Stimulated activated naive CD4-positive, alpha-beta T cell treated with Interleukin-2 at 50 U/mL for 16 hours (primary cell): ENCODE measurements around the gene UBE2G1.
"Not testable (repeated sequence)": the region's sequence is repeated elsewhere in the genome, so short reads cannot be mapped to it uniquely, and the experiment has no call there.

Experiments
- DNase-seq: peaks from one replicate; lab custom pipeline; 2025; lab: John Stamatoyannopoulos, UW

The UBE2G1 gene

DNA sequence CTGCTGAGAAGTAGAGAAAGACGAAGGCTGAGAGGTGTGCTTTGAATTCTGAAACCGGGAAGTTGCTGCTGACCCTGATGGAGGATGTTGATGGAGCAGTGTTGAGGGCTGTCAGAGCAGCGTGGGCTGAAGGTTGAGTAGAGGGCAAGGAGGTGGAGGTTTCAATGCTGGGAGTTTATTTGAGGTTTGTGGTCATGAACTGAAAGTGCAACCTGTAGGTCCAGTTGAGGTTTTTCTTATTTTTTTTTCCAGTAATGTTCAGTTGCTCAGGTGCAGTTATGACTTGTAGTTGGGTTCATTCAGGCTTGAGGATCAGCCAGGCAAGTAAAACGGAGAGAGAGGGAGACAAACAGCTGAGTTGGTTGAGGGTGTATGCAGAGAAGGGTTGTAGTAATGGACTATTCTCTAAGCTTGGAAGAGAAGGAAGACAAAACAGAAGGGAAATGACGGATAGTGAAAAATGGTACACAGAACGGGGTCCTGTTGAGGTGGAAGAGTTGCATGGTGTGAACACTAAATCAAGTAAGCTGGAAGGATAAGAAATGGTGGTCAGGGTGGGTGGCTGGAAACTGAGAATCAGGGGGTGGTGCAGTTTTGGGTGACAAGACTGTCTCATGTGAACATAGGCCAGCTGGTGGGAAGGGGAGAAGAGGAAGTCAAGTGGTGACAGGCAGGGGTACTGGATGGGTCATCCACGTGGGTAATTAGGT lies 8.7 kb upstream of the UBE2G1 start:
- DNase-seq: peak; percentile 54

DNA sequence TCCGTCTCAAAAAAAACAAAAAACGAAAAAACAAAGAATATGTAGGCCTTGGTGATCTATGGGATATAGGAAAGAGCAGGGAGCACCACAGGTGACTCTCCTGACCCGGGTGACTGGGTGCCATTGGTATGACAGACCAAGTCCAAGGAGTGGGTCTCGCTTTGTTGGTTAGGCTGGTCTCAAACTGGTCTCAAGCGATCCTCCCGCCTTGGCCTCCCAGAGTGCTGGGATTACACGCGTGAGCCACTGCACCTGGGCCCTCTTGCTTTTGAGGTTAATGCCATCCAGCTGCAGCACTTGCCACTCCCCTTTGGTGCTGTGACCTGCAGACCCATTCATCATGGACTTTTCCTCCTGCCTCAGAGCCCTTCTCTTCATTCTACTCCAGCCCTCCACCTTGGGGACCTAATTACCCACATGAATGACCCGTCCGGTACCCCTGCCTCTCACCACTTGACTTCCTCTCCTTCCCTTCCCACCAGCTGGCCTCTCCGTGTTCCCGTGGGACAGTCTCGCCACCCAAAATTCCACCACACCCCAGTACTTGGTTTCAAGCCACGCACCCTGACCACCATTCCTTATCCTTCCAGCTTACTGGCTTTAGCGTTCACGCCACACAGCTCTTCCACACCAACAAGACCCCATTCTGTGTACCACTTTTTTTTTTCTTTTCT lies 3.2 kb upstream of the UBE2G1 start:
- DNase-seq: no peak

GRCh38 chr17:4368341-4368740 lies 1.9 kb upstream of the UBE2G1 start:
- DNase-seq: no peak

GRCh38 chr17:4367177-4367576 lies 702 bp upstream of the UBE2G1 start:
- DNase-seq: not testable (repeated sequence)

GRCh38 chr17:4365628-4366326 lies 698 bp downstream of the UBE2G1 start:
- peak; percentile 28 for DNase-seq

GRCh38 chr17:4365103-4365627 lies 1.3 kb downstream of the UBE2G1 start:
- peak; percentile 89 for DNase-seq

DNA sequence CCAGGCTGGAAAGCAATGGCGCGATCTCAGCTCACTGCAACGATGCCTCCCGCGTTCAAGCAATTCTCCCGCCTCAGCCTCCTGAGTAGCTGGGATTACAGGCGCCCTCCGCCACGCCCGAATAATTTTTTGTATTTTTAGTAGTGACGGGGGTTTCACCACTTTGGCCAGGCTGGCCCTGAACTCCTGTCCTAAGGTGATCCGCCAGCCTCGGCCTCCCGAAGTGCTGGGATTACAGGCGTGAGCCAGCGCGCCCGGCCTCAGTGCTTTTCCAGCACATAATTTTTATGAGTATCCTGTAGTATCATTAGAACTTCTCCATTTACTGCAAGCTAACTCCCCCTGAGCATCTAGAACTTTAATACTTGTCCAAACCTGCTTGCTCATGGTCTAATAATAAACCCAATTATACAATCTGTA lies 1.8 kb downstream of the UBE2G1 start:
- no peak for DNase-seq

GRCh38 chr17:4362141-4362540 lies 4.3 kb downstream of the UBE2G1 start:
- no peak for DNase-seq

- no peak for DNase-seq
These were observed 8.3 kb downstream of the UBE2G1 start for GRCh38 chr17:4358154-4358553.

- no peak for DNase-seq
These were observed 8.8 kb downstream of the UBE2G1 start for GRCh38 chr17:4357671-4358070.

- DNase-seq: no peak
These were observed 9.3 kb downstream of the UBE2G1 start for GRCh38 chr17:4357030-4357628.

DNA sequence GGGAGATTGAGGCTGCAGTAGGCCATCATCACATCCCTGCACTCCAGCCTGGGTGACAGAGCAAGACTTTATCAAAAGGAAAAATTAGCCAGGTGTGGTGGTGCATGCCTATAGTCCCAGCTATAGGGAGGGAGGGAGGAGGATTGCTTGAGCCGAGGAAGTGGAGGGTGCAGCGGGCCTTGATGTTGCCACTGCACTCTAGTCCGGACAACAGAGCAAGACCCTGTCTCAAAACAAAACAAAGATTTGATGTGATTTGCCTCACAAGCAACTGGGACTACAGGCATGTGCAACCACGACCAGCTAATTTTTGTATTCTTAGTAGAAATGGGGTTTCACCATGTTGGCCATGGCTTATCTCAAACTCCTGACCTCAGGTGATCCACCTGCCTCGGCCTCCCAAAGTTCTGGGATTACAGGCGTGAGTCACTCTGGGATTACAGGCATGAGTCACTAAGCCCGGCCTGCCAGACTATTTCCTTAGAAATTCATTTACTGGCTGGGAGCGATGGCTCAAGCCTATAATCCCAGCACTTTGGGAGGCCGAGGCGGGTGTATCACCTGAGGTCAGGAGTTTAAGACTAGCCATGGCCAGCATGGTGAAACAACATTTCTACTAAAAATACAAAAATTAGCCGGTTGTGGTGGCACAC lies 11.5 kb downstream of the UBE2G1 start:
- DNase-seq: no peak

GRCh38 chr17:4354206-4354605 lies 12.3 kb downstream of the UBE2G1 start:
- DNase-seq: no peak

DNA sequence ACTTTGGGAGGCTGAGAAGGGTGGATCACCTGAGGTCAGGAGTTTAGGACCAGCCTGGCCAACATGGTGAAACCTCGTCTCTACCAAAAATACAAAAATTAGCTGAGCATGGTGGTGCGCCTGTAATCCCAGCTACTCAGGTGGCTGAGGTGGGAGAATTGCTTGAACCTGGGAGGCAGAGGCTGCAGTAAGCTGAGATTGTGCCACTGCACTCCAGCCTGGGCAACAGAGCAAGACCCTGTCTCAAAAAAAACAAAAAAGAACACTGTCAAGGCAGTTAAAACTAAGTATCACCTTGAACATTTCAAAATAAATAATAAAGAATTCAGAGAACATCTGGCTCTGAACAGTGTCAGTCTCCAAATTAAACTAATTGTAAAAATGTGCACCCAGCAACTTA lies 16.3 kb downstream of the UBE2G1 start:
- not testable (repeated sequence) for DNase-seq

DNA sequence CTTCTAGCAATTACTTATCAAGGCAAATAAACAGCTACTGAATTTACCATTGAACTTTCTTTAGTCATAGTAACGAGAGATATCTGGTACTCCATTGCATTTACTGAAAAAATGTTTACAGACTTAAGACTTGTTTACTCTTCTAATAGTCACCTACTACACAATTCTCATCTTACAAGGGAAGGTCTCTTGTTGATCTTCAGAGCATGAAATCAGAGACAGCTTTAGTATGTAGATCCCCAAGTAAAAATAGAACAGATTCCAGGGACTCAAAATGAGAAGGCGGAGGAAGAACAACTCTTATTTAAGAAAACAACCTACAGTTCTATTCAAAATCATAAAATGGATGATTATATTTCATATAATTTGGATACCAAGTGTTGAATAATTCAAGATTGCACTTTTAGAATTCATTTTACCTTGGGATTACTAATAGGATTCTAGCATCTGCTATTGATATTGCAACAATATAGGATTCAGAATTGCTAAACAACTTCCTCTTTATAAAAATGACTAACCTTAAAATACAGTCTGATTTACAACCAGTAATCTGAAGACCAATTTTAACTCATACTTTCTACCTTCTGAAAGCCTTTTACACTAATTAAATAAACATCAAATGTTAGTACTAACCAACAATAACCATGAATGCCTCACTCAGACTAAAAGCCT lies 20.8 kb downstream of the UBE2G1 start:
- DNase-seq: no peak

GRCh38 chr17:4344926-4345325 lies 21.5 kb downstream of the UBE2G1 start:
- no peak for DNase-seq

DNA sequence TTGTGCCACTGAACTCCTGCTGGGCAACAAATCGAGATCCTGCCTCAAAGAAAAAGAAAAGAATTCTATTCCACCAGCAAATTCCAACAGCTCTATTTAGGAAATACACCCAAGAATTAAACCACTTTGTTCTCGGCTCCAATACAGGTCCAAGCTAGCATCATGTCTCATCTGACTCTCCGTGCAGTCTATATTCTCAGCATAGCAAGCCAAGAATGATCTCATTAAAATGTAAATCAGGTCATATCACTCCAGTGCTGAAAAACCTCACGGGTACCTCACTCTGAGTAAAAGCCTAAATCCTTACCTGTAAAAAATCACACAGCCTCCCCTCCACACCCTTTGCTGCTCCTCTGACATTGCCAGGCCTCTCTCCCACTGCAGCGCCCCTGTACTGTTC lies 23.9 kb downstream of the UBE2G1 start:
- no peak for DNase-seq

GRCh38 chr17:4341616-4341977 lies 24.9 kb downstream of the UBE2G1 start:
- no peak for DNase-seq

- DNase-seq: no peak
These were observed 25.4 kb downstream of the UBE2G1 start for GRCh38 chr17:4340914-4341615.

DNA sequence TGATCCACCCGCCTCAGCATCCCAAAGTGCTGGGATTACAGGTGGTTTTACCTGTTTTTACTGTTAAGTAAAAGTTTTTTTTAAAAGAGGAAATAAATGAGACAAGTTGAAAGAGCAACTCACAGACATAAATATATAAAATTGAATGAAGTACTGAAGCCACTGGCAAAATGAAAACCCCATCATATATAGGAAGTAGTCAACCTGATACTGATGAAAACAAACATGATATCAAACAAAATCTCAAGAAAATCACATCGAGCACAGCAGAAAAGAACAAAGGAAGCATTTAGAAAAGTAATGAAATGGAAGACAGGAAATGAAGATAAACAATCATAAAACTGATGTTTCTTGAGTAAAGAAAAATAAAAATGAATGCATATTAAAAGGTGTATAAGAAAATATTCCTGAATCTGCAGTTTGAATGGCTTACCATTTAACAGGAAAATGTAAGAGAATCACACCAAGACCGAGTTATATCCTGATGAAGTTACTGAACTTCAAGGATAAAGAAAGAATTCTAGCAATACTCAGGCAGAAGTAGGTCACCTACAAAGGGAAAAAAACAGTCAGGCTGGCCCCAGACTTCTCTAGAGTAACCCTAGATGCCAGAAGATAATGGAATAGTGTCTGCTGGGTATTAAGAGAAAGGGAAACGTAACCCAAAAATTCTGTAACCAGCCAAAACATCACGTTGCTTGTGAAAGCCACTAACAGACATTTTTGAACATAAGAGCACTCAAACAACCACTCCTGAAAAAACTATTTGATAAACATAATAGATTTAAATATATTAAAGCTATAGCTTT lies 31.5 kb downstream of the UBE2G1 start:
- DNase-seq: no peak
